NCI-H1417 treated with DMSO at 0.1 percent for 48 hours (cell line): Measurements from ENCODE around the gene ACOT2.
"Not testable (repeated sequence)": the region's sequence is repeated elsewhere in the genome, so short reads cannot be mapped to it uniquely, and the experiment has no call there.

Experiments
- DNase-seq: peaks from one replicate; lab custom pipeline; 2025; lab: John Stamatoyannopoulos, UW

Gene ACOT2

GRCh38 chr14:73569185-73569958 is at the start of gene ACOT2:
Gene ACOT2 (plus strand): TSS chr14:73569213. CDS start chr14:73569241, 28 bp downstream.
- DNase-seq, result peak; percentile 51

GRCh38 chr14:73521229-73521628 is 47.8 kb upstream of the ACOT2 start:
- DNase-seq, result no peak

- no peak for DNase-seq
Observed at GRCh38 chr14:73524493-73524892, 44.5 kb upstream of the ACOT2 start.

GRCh38 chr14:73526036-73526984 is 42.7 kb upstream of the ACOT2 start:
- DNase-seq, result no peak

- not testable (repeated sequence) for DNase-seq
Observed at GRCh38 chr14:73529356-73529755, 39.7 kb upstream of the ACOT2 start.

GRCh38 chr14:73531971-73532370 is 37.0 kb upstream of the ACOT2 start:
- DNase-seq, result not testable (repeated sequence)

- peak; percentile 1 for DNase-seq
Observed at GRCh38 chr14:73537244-73538045, 31.6 kb upstream of the ACOT2 start.

GRCh38 chr14:73539017-73539416 is 30.0 kb upstream of the ACOT2 start:
- DNase-seq, result not testable (repeated sequence)

GRCh38 chr14:73542961-73543360 is 26.1 kb upstream of the ACOT2 start:
- DNase-seq, result not testable (repeated sequence)

GRCh38 chr14:73545353-73545752 is 23.7 kb upstream of the ACOT2 start:
- not testable (repeated sequence) for DNase-seq

- not testable (repeated sequence) for DNase-seq
Observed at GRCh38 chr14:73549097-73549496, 19.9 kb upstream of the ACOT2 start.

- not testable (repeated sequence) for DNase-seq
Observed at GRCh38 chr14:73549889-73550524, 19.0 kb upstream of the ACOT2 start.

- no peak for DNase-seq
Observed at GRCh38 chr14:73553845-73554244, 15.2 kb upstream of the ACOT2 start.

- not testable (repeated sequence) for DNase-seq
Observed at GRCh38 chr14:73557201-73557600, 11.8 kb upstream of the ACOT2 start.

GRCh38 chr14:73558238-73558637 is 10.8 kb upstream of the ACOT2 start:
- not testable (repeated sequence) for DNase-seq

GRCh38 chr14:73562256-73562655 is 6.8 kb upstream of the ACOT2 start:
- DNase-seq, result not testable (repeated sequence)

- DNase-seq, result not testable (repeated sequence)
Observed at GRCh38 chr14:73562696-73563095, 6.3 kb upstream of the ACOT2 start.

- DNase-seq, result not testable (repeated sequence)
Observed at GRCh38 chr14:73566431-73566830, 2.6 kb upstream of the ACOT2 start.

GRCh38 chr14:73566935-73567334 is 2.1 kb upstream of the ACOT2 start:
- not testable (repeated sequence) for DNase-seq

GRCh38 chr14:73567358-73567757 is 1.7 kb upstream of the ACOT2 start:
- no peak for DNase-seq
